ENCODE measurements around the gene USP9Y.

- TF ChIP-seq, protein P1, sequence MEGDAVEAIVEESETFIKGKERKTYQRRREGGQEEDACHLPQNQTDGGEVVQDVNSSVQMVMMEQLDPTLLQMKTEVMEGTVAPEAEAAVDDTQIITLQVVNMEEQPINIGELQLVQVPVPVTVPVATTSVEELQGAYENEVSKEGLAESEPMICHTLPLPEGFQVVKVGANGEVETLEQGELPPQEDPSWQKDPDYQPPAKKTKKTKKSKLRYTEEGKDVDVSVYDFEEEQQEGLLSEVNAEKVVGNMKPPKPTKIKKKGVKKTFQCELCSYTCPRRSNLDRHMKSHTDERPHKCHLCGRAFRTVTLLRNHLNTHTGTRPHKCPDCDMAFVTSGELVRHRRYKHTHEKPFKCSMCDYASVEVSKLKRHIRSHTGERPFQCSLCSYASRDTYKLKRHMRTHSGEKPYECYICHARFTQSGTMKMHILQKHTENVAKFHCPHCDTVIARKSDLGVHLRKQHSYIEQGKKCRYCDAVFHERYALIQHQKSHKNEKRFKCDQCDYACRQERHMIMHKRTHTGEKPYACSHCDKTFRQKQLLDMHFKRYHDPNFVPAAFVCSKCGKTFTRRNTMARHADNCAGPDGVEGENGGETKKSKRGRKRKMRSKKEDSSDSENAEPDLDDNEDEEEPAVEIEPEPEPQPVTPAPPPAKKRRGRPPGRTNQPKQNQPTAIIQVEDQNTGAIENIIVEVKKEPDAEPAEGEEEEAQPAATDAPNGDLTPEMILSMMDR (conservative IDR thresholded peaks at IDR 0.05; ENCODE audit: low read length) = no peak
- TF ChIP-seq EZH2phosphoT487 (IDR thresholded peaks at IDR 0.05; ENCODE audit: borderline replicate concordance, low read depth, low read length) = no peak
Observed at GRCh38 chrY:12808046-12808445, 107.0 kb downstream of the USP9Y start.

Measured in OCI-LY7 (cell line).